NCI-H2227 treated with DMSO at 0.1 percent for 48 hours (cell line): Measurements from ENCODE around the gene POMZP3.
"Not testable (repeated sequence)": the region's sequence is repeated elsewhere in the genome, so short reads cannot be mapped to it uniquely, and the experiment has no call there.

Experiments
- DNase-seq: peaks from one replicate; lab custom pipeline; 2025; lab: John Stamatoyannopoulos, UW

Gene POMZP3

DNA sequence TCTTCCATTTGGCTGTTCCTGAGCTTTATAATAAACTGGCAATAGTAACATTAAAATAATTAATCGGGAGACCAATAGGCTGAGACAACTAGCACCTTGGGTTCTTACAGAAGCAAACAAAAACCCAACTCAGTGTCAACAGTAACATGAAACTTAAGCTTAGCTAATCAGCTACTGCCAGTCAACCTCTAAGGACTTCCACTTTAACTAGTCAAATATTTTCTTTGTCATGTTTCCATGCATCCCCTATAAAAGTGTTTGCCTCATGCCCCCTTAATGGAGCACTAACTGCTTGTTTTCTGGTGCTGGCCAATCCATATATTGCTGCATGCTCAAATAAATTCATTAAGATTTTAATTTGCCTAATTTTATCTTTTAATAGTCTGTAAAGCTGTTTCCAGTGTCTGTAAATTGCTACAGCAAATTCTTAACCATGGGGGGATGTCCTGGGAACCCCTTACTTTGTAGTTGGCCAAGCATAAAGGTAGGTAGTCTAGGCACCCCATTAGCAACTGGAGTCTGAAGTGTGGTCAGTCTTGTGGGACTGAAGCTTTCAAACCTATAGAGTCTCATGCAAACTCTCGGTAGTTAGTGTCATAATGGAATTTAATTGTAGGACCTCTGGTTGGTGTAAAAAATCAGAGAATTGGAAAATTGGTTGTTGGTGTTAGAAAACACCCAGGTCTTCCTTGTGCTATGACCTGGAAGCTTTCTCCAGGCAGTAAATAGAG lies 40.3 kb downstream of the POMZP3 start:
- not testable (repeated sequence) for DNase-seq

DNA sequence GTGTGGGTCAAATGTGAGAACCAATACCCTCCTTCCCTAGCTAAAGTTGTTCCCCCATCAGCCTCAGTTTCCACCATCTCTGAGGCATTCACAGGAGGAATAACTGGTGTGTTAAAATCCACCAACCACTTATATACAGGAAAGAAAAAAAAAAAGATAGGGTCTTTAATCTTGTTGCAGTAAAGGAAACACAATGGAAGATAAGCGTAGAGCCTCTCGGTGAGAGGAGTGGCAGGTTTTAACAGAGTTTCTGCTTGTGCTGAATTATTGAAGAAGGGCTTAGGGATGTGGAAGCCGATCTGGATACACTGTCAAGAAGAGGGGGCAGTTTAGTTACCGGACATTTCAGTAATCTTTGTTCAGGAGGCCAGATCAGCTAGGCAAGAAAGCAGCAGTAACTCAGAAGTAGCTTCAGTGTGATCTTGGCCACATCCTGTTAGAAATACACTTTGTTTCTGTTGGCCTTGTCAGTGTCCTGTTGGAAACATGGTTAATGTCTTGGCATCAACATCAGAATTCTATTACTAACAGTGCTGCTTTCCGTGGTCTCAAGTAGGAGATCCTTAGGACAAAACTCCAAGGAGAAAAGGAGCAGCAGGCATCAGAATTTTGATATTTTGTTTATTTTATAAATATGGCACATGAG lies 43.3 kb downstream of the POMZP3 start:
- not testable (repeated sequence) for DNase-seq

DNA sequence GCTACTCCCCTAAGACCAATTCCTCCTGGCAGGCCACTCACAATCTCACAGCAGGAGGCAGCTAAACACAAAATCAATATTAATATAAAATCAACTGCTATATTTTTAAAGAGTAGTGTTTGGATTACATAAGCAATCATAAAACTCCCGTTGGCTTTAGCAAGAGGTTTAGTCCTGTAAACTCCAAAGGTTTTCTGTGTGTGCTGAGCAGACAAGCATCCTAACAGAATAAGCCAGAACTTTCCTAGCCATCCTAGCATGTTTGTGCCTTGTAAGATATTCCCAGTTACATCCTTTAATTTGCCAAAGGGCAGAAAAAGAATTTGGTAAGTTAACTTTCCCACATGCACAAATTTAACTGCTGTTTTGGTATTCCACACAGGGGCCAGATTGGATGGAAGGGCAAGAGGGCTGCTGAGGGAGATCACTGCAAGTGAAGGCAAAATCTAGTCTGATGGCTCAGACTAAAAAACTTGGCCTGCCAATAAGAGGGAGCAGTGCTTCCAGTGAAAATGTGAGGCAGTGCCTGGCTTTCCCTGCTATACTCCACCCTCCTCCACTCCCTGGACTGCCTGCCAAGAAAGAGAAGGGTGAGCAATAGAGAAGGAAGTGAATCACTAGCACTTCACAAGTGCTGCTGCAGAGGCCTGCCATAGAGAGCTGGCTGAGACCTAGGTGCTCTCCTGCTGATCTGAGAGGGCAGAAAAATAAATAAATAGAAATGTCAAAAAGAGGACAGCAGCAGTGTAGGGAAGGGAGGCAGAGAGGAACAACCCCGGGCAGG lies 44.0 kb downstream of the POMZP3 start:
- DNase-seq, result not testable (repeated sequence)

DNA sequence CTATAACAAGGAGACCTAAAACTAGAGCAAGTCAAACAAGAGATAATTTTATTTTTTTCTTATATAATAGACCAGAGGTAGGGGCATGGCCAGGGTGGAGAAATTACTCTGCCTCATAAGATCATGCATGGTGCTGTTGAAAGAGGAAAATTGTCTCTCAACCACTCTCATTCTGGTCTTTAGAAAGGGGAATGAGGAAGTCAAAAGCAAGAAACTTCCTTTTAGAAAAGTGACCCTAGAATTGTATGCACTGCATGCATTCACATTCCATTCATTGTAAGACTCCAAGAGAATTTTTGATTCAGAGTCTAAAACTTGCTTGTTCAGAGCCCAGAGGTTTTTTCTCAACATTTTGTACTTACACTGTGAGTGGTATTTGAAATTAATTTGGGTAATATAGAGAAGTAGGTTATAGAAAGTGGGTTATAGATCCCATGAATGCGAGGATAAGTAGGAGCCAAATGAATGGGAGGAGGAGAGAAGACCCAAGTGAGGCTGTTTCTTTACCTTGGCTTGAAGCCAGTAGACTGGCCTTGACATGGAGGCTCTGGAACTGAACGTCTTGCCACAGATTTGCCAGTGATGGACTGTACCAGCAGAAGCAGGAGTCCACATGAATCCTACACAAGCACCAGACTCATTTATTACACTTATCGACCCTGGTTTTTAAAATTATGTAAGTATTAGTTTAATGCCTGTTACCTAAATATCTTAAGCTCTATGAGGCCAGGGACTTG lies 51.0 kb downstream of the POMZP3 start:
- not testable (repeated sequence) for DNase-seq

DNA sequence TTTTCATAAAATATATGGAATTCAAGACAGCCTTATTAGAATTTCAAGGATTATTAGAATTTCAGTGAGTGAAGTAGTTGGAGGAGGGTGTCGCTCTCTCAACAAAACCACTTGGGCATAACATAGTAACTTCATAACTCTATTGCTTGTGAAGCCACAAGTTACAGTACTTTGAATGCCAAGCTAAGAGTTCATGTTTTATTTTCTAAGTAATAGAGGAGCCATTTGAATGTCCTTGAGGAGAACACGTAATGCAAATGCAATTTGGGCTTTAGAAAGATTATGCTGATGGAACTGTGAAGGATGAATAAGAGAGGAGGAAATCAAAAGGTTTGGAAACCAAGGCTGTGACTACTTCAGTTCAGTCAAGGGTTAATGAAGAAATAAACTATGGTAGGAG lies 51.6 kb downstream of the POMZP3 start:
- DNase-seq, result not testable (repeated sequence)

DNA sequence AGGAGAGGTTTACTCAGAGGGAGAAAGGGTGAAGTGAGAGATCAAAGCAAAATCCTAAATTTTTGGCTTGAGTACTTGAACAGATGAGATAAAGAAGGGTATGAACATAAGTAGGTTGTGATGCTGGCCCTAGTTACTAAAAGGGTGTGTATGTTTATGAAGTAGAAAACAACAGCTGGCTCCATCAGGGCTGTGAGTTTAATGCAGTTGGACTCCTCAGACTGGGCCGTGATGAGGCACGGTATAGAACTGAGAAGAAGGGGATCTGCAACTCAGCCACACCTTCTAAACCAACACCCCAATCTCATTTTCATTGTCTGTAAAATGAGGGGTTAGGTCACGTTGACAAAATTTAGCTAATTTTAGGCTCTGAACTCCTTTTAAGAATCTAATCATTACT lies 54.8 kb downstream of the POMZP3 start:
- not testable (repeated sequence) for DNase-seq

DNA sequence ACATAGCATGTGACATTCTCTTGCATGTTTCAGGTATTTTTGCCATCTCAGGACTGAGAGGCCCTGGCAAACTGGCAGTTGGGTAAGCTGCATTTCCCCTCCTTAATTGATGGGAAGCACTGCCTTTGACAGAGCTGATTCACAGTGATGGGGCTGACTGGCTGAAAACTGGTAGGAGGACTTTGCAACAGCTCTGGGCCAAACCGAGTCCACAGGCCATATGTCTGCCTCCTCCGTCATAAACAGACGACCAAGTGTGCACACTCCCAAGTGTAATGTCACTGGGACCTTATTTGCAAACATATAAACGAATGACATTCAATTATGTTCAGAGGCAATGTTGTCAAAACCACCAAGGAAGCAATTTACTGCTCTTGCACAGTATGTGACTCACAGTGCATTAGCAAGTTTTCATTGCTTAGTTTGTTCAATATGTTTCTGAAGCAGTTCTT lies 56.7 kb downstream of the POMZP3 start:
- not testable (repeated sequence) for DNase-seq

DNA sequence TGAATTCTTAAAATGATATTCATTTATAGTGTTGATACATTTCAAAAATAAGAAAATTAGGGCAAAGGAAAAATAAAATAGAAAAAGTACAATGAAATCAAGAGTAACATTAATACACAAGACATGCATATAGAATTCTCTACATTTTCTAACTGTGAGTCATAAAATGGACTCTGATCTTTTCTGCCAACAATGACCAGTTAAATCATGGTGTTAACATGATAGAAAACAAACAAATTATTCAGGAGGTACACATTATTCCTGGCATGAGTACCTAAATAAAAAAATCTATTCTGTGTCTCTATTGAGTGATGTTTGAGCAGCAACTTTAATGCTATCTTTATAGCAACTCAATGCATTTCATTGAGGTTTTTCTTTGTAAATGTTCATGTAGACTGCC lies 58.3 kb downstream of the POMZP3 start:
- not testable (repeated sequence) for DNase-seq

DNA sequence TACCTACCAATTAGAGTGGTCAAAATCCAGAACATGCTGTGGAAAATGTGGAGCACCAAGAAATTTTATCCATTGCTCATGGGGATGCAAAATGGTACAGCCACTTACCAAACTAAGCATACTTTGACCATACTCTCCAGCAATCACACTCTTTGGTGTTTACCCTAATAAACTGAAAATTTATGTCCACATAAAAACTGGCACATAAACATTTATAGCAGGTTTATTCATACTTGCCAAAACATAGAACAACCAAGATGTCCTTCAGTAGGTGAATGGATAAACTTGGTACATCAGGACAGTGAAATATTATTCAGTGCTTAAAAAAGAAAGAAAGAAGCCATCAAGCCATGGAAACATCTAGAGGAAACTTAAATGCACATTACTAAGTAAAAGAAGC lies 59.3 kb downstream of the POMZP3 start:
- DNase-seq, result not testable (repeated sequence)

DNA sequence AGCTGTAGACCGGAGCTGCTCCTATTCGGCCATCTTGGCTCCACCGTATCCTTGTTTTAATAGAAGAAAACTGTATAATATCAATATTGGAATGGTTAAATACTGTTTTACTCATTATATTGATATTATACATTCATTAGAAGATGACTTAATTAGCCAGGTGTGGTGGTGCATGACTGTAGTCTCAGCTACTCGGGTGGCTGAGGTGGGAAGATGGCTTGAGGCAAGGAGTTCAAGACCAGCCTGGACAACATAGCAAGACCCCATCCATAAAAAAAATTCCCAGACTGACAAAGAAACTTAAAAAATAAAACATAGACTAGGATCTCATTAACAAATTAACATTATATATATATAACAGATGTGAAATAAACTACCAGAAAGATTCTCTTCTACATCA lies 59.8 kb downstream of the POMZP3 start:
- not testable (repeated sequence) for DNase-seq

DNA sequence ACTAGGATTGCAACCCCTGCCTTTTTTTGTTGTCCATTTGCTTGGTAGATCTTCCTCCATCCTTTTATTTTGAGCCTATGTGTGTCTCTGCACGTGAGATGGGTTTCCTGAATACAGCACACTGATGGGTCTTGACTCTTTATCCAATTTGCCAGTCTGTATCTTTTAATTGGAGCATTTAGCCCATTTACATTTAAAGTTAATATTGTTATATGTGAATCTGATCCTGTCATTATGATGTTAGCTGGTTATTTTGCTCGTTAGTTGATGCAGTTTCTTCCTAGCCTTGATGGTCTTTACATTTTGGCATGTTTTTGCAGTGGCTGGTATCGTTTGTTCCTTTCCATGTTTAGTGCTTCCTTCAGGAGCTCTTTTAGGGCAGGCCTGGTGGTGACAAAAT lies 62.1 kb downstream of the POMZP3 start:
- not testable (repeated sequence) for DNase-seq

DNA sequence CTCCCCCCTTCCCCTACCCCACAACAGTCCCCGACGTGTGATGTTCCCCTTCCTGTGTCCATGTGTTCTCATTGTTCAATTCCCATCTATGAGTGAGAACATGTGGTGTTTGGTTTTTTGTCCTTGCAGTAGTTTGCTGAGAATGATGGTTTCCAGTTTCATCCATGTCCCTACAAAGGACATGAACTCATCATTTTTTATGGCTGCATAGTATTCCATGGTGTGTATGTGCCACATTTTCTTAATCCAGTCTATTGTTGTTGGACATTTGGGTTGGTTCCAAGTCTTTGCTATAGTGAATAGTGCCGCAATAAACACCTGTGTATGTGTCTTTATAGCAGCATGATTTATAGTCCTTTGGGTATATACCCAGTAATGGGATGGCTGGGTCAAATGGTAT lies 65.7 kb downstream of the POMZP3 start:
- DNase-seq, result not testable (repeated sequence)

DNA sequence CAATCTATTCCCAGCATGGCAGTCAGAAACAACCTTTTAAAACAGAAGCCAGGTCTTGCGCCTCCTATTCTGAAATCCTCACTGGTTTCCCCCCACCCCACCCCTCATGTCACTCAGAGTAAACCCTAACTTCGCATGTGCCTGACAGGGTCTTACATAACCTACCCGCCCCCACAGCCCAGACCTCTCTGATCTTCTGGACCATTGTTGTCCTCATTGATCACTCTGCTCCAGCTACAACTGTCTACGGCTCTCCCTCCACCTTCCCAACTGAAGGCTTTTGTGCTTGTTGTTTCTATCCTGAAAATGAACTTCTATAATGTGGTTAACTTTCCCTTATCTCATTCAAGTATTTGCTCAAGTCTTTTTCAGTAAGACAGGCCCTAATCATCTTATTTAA lies 66.9 kb downstream of the POMZP3 start:
- not testable (repeated sequence) for DNase-seq
